Skin of body (tissue), 2 donors: Measurements from ENCODE around the gene ZSWIM2. TPM values are rescaled to one million over a fixed set of nuclear protein-coding genes. Genes with fewer than 3 reads are reported as not detected.
A peak's percentile ranks its signal among the peaks of the same experiment; 100 is the strongest.
"Not testable (repeated sequence)": the region's sequence is repeated elsewhere in the genome, so short reads cannot be mapped to it uniquely, and the experiment has no call there.

ENCODE experiments used
- DNase-seq: peaks from one replicate; lab custom pipeline; 2025; lab: John Stamatoyannopoulos, UW
- total RNA-seq: library from RNA; depleted of rRNA; stranded (reverse); fragments of >200 nt; gene quantifications from one replicate; pipeline ENCODE4 v1.2.3, GENCODE V29; 2014

Gene ZSWIM2
- total RNA-seq: not detected

GRCh38 chr2:186848873-186849578, at the start of gene ZSWIM2:
ZSWIM2 (minus strand) TSS chr2:186849170; CDS start chr2:186849130, 40 bp downstream.
- DNase-seq: peak; percentile 36

- not testable (repeated sequence) for DNase-seq
Observed at GRCh38 chr2:186896220-186896619, 47.2 kb upstream of the ZSWIM2 start.

- DNase-seq: no peak
Observed at GRCh38 chr2:186895451-186895850, 46.5 kb upstream of the ZSWIM2 start.

GRCh38 chr2:186894478-186894877, 45.5 kb upstream of the ZSWIM2 start:
- DNase-seq: no peak

- DNase-seq: no peak
Observed at GRCh38 chr2:186892821-186893220, 43.9 kb upstream of the ZSWIM2 start.

- DNase-seq: peak; percentile 83
Observed at GRCh38 chr2:186891185-186891621, 42.2 kb upstream of the ZSWIM2 start.

GRCh38 chr2:186889101-186889879, 40.3 kb upstream of the ZSWIM2 start:
- DNase-seq: peak; percentile 59

- DNase-seq: peak; percentile 88
Observed at GRCh38 chr2:186887107-186888090, 38.4 kb upstream of the ZSWIM2 start.

GRCh38 chr2:186884587-186884986, 35.6 kb upstream of the ZSWIM2 start:
- no peak for DNase-seq

GRCh38 chr2:186883666-186884065, 34.7 kb upstream of the ZSWIM2 start:
- DNase-seq: no peak

GRCh38 chr2:186882511-186883071, 33.6 kb upstream of the ZSWIM2 start:
- DNase-seq: no peak

- DNase-seq: no peak
Observed at GRCh38 chr2:186881660-186882059, 32.7 kb upstream of the ZSWIM2 start.

- DNase-seq: no peak
Observed at GRCh38 chr2:186879312-186879711, 30.3 kb upstream of the ZSWIM2 start.

- no peak for DNase-seq
Observed at GRCh38 chr2:186874713-186875112, 25.7 kb upstream of the ZSWIM2 start.

GRCh38 chr2:186871881-186872280, 22.9 kb upstream of the ZSWIM2 start:
- DNase-seq: no peak

GRCh38 chr2:186868344-186868743, 19.4 kb upstream of the ZSWIM2 start:
- DNase-seq: no peak

- DNase-seq: peak; percentile 58
Observed at GRCh38 chr2:186862869-186863709, 14.1 kb upstream of the ZSWIM2 start.

- no peak for DNase-seq
Observed at GRCh38 chr2:186855216-186855615, 6.2 kb upstream of the ZSWIM2 start.

GRCh38 chr2:186853951-186854350, 5.0 kb upstream of the ZSWIM2 start:
- DNase-seq: peak; percentile 34

- DNase-seq: no peak
Observed at GRCh38 chr2:186852508-186852907, 3.5 kb upstream of the ZSWIM2 start.
